CD4-positive, alpha-beta T cell (primary cell): ENCODE results near the gene UNC13D. TPM values are rescaled to one million over a fixed set of nuclear protein-coding genes. Genes with fewer than 3 reads are reported as not detected.

ENCODE experiments used
- ATAC-seq: fragments of 200-7000 bp; cut with Tn5 transposase; one replicate; pipeline ENCODE4 v1.10.0; 2022; ENCODE audit warnings: mild to moderate bottlenecking; ENCODE audit not compliant: poor library complexity
- CTCF ChIA-PET: fragments of 350-600 bp; sonication (Branson Sonifier 250); formaldehyde crosslinking; loops from one replicate; lab custom pipeline; 2021; ENCODE audit warnings: antibody characterized with exemption, inconsistent platforms; lab: Charles Lee
- POLR2A ChIA-PET: fragments of 350-600 bp; sonication (Branson Sonifier 250); formaldehyde crosslinking; loops from one replicate; lab custom pipeline; 2021; ENCODE audit warnings: antibody characterized with exemption, inconsistent platforms; lab: Charles Lee
- DNase-seq, 14 experiments: peaks; one replicate each; pipeline ENCODE4 v3.0.0-alpha.2; 2013 to 2020; ENCODE audit warnings: mixed read lengths in 2 of 14
- H3K27ac ChIP-seq, 2 donors: one replicate each; pipeline versions ENCODE4 v1.5.1 to v1.7.0; 2013; ENCODE audit warnings: low read length in 2 of 2, low read depth in 1 of 2, mild to moderate bottlenecking in 1 of 2
- H3K27me3 ChIP-seq, 2 experiments: 1 replicate in 1 of 2; 2 replicates in 1 of 2; pipeline versions ENCODE4 v1.6.1 to v1.7.0; 2013; ENCODE audit warnings: low read length in 2 of 2, control low read depth in 1 of 2, mild to moderate bottlenecking in 1 of 2, moderate library complexity in 1 of 2; ENCODE audit not compliant: insufficient read depth in 2 of 2, control insufficient read depth in 1 of 2
- H3K36me3 ChIP-seq: one replicate; pipeline ENCODE4 v1.6.1; 2013; ENCODE audit warnings: low read length, control low read depth; ENCODE audit not compliant: insufficient read depth
- H3K4me1 ChIP-seq: one replicate; pipeline ENCODE4 v1.6.1; 2013; ENCODE audit warnings: low read length, control low read depth; ENCODE audit not compliant: insufficient read depth
- H3K4me3 ChIP-seq: one replicate; pipeline ENCODE4 v1.5.1; 2013; ENCODE audit warnings: mild to moderate bottlenecking, low read length, moderate library complexity
- H3K9me3 ChIP-seq, 2 experiments: 1 replicate in 1 of 2; 2 replicates in 1 of 2; pipeline versions ENCODE4 v1.6.1 to v1.7.0; 2013; ENCODE audit warnings: low read length in 2 of 2, mild to moderate bottlenecking in 2 of 2, control low read depth in 1 of 2, moderate library complexity in 1 of 2; ENCODE audit not compliant: control insufficient read depth in 1 of 2, insufficient read depth in 1 of 2
- H3K27ac Mint-ChIP-seq: one replicate; pipeline ENCODE4 v1.8.0; 2020; ENCODE audit warnings: mixed read lengths
- H3K27me3 Mint-ChIP-seq: one replicate; pipeline ENCODE4 v1.8.0; 2021; ENCODE audit warnings: mixed read lengths
- H3K36me3 Mint-ChIP-seq: one replicate; pipeline ENCODE4 v1.8.0; 2021; ENCODE audit warnings: low read depth, mixed read lengths
- H3K4me1 Mint-ChIP-seq: one replicate; pipeline ENCODE4 v1.8.0; 2021; ENCODE audit warnings: low read depth, mixed read lengths
- H3K4me3 Mint-ChIP-seq: one replicate; pipeline ENCODE4 v1.8.0; 2020; ENCODE audit warnings: mild to moderate bottlenecking, mixed read lengths
- H3K9me3 Mint-ChIP-seq: one replicate; pipeline ENCODE4 v1.8.0; 2020; ENCODE audit warnings: mixed read lengths
- intact Hi-C, 2 experiments: fragments of 100-400 bp; cut with DNase I in 1 of 2; cut with micrococcal nuclease in 1 of 2; formaldehyde crosslinking; loops; one replicate each; pipeline versions ENCODE4 v1.15.1 to v1.9.0; 2023 to 2025; cut with DNase I, micrococcal nuclease
- total RNA-seq, 174 experiments: library from RNA in 2 of 174; stranded (reverse) in 2 of 174; gene quantifications; one replicate each; pipeline ENCODE4 v1.2.3 and lab custom pipeline; 2021 to 2026
- TF ChIP-seq, protein P1 (sequence below): fragments of 200-600 bp; IDR thresholded peaks from one replicate; pipeline ENCODE4 v1.8.0; 2022; ENCODE audit warnings: antibody characterized with exemption, mild to moderate bottlenecking

Gene UNC13D
- total RNA-seq, 2 experiments from 2014 or later, result 110 to 112 TPM

DNA sequence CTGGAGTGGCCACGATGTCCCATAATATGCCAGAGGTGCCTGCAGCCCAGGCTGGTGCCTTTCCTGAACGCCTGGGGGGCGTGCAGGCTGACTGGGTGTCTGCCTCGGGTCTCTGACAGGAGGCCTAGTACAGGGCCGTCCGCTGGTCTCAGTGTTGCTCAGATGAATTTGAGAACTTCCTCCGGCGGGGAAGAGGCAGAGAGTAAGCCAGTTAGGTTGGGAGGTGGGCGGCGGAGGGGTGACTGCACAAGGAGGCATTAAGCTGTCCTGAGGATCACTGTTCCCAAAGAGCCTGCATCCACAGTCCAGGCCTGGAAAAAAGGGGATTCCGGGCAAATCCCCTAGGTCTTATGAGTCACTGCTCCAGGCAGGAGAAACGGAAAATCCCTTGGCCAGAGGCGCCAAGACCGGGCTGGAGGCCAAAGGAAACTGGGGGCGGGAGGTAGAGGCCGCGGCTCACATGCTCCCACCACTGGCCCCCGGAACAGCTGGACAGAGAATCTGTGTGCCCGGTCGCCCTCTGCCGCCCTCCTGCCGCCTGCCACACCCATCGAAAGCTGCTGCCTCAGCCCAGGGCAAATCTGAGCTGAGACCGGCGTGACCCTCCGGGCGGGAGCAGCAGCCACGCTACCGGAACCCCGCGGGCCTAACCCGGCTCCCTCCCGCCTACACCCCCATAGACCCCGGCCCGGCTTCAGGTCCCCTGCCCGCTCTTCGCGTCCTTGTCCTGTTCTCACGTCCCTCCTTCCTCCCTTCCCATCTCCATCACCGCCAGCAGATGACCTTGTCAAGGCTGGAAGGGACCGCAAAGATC, 32.9 kb upstream of the UNC13D start:
- TF ChIP-seq, protein P1, sequence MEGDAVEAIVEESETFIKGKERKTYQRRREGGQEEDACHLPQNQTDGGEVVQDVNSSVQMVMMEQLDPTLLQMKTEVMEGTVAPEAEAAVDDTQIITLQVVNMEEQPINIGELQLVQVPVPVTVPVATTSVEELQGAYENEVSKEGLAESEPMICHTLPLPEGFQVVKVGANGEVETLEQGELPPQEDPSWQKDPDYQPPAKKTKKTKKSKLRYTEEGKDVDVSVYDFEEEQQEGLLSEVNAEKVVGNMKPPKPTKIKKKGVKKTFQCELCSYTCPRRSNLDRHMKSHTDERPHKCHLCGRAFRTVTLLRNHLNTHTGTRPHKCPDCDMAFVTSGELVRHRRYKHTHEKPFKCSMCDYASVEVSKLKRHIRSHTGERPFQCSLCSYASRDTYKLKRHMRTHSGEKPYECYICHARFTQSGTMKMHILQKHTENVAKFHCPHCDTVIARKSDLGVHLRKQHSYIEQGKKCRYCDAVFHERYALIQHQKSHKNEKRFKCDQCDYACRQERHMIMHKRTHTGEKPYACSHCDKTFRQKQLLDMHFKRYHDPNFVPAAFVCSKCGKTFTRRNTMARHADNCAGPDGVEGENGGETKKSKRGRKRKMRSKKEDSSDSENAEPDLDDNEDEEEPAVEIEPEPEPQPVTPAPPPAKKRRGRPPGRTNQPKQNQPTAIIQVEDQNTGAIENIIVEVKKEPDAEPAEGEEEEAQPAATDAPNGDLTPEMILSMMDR, result no peak
- no peaks in the 10 kb centered on the region for H3K9me3 Mint-ChIP-seq
- H3K27ac Mint-ChIP-seq, result peak overlapping the region; percentile 91
- H3K9me3 ChIP-seq, result no peaks in the 10 kb centered on the region
- H3K36me3 Mint-ChIP-seq, result peaks cover 5% of the 10 kb centered on the region
- H3K36me3 ChIP-seq, result peaks cover 6% of the 10 kb centered on the region
- peaks cover 66% of the 10 kb centered on the region for H3K4me1 ChIP-seq
- H3K27ac ChIP-seq, result peak overlapping the region; percentile 15 to 66
- H3K4me3 ChIP-seq, result peak overlapping the region; percentile 60
- H3K4me3 Mint-ChIP-seq, result peak overlapping the region; percentile 91
- intact Hi-C loops, result loop anchor here (2.0 to 5.0 kb wide), 3 partner anchors 20 to 35 kb away; partner anchors contain the start of genes TRIM65 (in 1 of the 2) and UNC13D (in 1 of the 2)
- H3K27me3 ChIP-seq, result no peaks in the 10 kb centered on the region
- H3K27me3 Mint-ChIP-seq, result no peaks in the 10 kb centered on the region
- peak; percentile 10 for ATAC-seq
- POLR2A ChIA-PET, result interaction anchor here (0.8 to 10.9 kb wide), 12 partner anchors 13 to 123 kb away, joined by 3 to 230 read pairs (median 4); partner anchors contain the start of genes MRPL38, TRIM65, UNC13D and UNK
- peaks cover 57% of the 10 kb centered on the region for H3K4me1 Mint-ChIP-seq
- CTCF ChIA-PET, result interaction anchor here (0.5 to 4.8 kb wide), 16 partner anchors 10 to 124 kb away, joined by 3 to 50 read pairs (median 4); partner anchors contain the start of genes GALK1, MRPL38, TRIM65 and WBP2
- peak in 3 of 14 experiments; percentile 41 to 58 (median 49) for DNase-seq

DNA sequence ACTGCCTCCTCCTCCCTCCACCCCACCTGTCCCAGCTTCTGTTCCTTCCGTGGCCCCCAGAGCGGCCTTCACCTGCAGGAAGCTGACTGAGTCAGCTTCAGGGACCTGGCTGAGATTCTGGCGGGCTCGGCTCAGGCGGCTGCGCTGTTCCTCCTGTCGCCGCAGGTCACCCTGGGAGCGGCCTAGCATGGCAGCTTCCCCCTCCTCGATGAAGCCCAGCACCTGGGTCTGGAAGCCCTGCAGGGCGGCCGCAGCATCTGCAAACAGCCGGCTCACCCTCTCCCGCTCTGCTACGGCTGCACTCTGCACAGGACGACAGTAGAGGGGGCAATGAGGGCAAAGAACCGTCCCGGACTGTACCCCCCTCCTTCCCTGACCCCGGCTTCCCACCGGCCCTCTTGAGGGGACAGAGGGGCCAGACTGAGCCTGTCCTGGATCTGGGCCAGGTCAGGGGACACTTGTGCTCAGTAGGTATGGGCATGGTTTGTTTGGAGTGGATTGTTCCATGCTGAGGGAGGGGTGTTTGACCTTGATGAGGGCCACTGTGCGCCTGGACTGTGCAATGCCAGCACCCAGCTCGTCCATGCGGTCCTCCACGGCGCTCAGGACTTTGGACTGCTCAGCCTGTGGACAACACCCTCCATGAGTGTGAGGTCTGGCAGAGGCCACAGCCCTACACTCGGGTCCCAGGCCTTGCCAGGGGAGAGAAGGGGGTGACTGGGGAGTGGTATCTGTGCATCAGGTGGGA, 32.2 kb upstream of the UNC13D start:
- no peaks in the 10 kb centered on the region for H3K27me3 ChIP-seq
- Mint-ChIP-seq H3K4me3 (peak overlapping the region; percentile 91), H3K27ac (peak overlapping the region; percentile 91)

More for the DNA sequence above, 32.2 kb upstream of the UNC13D start:
- POLR2A ChIA-PET, result interaction anchor here (0.6 to 10.9 kb wide), 24 partner anchors 12 to 796 kb away, joined by 3 to 230 read pairs (median 4); partner anchors contain the start of genes FBF1, GALK1, MRPL38 and TRIM65
- Histone ChIP-seq H3K4me1 (peaks cover 60% of the 10 kb centered on the region), H3K4me3 (peak overlapping the region; percentile 60), H3K27ac (peak overlapping the region; percentile 15 to 66), H3K9me3 (no peaks in the 10 kb centered on the region), H3K36me3 (peaks cover 6% of the 10 kb centered on the region)
- peaks cover 5% of the 10 kb centered on the region for H3K36me3 Mint-ChIP-seq
- DNase-seq (peak; percentile 47 to 90 (median 80)), ATAC-seq (peak; percentile 70)
- no peaks in the 10 kb centered on the region for H3K9me3 Mint-ChIP-seq
- CTCF ChIA-PET, result interaction anchor here (0.6 to 4.8 kb wide), 9 partner anchors 12 to 73 kb away, joined by 3 to 50 read pairs (median 5); partner anchors contain the start of genes TRIM65, UNC13D and WBP2
- intact Hi-C loops, result loop anchor here (2.0 to 5.0 kb wide), 3 partner anchors 20 to 34 kb away; partner anchors contain the start of genes TRIM65 (in 1 of the 2) and UNC13D (in 1 of the 2)
- TF ChIP-seq, protein P1, result peak; percentile 47
- peaks cover 50% of the 10 kb centered on the region for H3K4me1 Mint-ChIP-seq
- H3K27me3 Mint-ChIP-seq, result no peaks in the 10 kb centered on the region
